OCI-LY7 (cell line): ENCODE results near the gene CENPP. TPM values are rescaled to one million over a fixed set of nuclear protein-coding genes. Genes with fewer than 3 reads are reported as not detected.

Experiments used
- BruUV-seq: library from RNA; stranded (reverse); fragments of 400-500 nt; replicated peaks from 2 replicates; lab custom pipeline; 2021; lab: Mats Ljungman, UMichigan
- CTCF ChIA-PET: fragments of 300-600 bp; sonication (Branson Sonifier 250); formaldehyde crosslinking; loops from one replicate; lab custom pipeline; 2022; ENCODE audit warnings: antibody characterized with exemption; ENCODE audit not compliant: unreplicated experiment; lab: Charles Lee
- POLR2A ChIA-PET: fragments of 300-600 bp; sonication (Branson Sonifier 250); formaldehyde crosslinking; loops from one replicate; lab custom pipeline; 2022; ENCODE audit warnings: antibody characterized with exemption; lab: Charles Lee
- DNase-seq: peaks from one replicate; pipeline ENCODE4 v3.0.0-alpha.2; 2015; ENCODE audit warnings: low spot score
- H2AFZ ChIP-seq: fragments of 200-600 bp; sonication (generic), shearing (Covaris generic); 2 replicates; pipeline ENCODE4 v1.6.1; 2014; ENCODE audit warnings: mild to moderate bottlenecking, antibody characterized with exemption, low read length, moderate library complexity
- H3K27ac ChIP-seq: fragments of 200-600 bp; sonication (generic); 2 replicates; pipeline ENCODE4 v1.5.1; 2014; ENCODE audit warnings: mixed run types, low read depth, mild to moderate bottlenecking, moderate library complexity, low read length, inconsistent platforms; ENCODE audit not compliant: poor library complexity, severe bottlenecking
- H3K36me3 ChIP-seq: fragments of 200-600 bp; sonication (generic); 2 replicates; pipeline ENCODE4 v1.6.1; 2014; ENCODE audit warnings: mild to moderate bottlenecking, antibody characterized with exemption, low read length, moderate library complexity, mixed read lengths; ENCODE audit not compliant: insufficient read depth
- H3K4me1 ChIP-seq: fragments of 200-600 bp; sonication (generic); 2 replicates; pipeline ENCODE4 v1.5.1; 2014; ENCODE audit warnings: mild to moderate bottlenecking, low read length; ENCODE audit not compliant: insufficient read depth, poor library complexity, severe bottlenecking
- H3K4me2 ChIP-seq: fragments of 200-600 bp; sonication (generic); 2 replicates; pipeline ENCODE4 v1.6.1; 2014; ENCODE audit warnings: mild to moderate bottlenecking, low read length
- H3K4me3 ChIP-seq: fragments of 200-600 bp; sonication (generic); 2 replicates; pipeline ENCODE4 v1.5.1; 2014; ENCODE audit warnings: mild to moderate bottlenecking, low read depth, low read length; ENCODE audit not compliant: poor library complexity, severe bottlenecking
- H3K79me2 ChIP-seq: fragments of 200-600 bp; sonication (generic); 2 replicates; pipeline ENCODE4 v1.6.1; 2016; ENCODE audit warnings: low read depth, mild to moderate bottlenecking, low read length, moderate library complexity, mixed read lengths; ENCODE audit not compliant: insufficient read depth
- H3K9me2 ChIP-seq: fragments of 200-600 bp; sonication (generic); 2 replicates; pipeline ENCODE4 v1.6.1; 2016; ENCODE audit warnings: mild to moderate bottlenecking, low read length, mixed read lengths; ENCODE audit not compliant: insufficient read depth
- H3K9me3 ChIP-seq: fragments of 200-600 bp; sonication (generic); 2 replicates; pipeline ENCODE4 v1.6.1; 2014; ENCODE audit warnings: mild to moderate bottlenecking, mixed run types, low read length, mixed read lengths
- H4K20me1 ChIP-seq: fragments of 200-600 bp; sonication (generic); 2 replicates; pipeline ENCODE4 v1.6.1; 2014; ENCODE audit warnings: mild to moderate bottlenecking, antibody characterized with exemption, low read length, moderate library complexity, mixed read lengths; ENCODE audit not compliant: insufficient read depth
- EZH2phosphoT487 ChIP-seq: fragments of 200-600 bp; sonication (generic); IDR thresholded peaks from 2 replicates; pipeline ENCODE4 v1.6.1; 2018; ENCODE audit warnings: low read depth, borderline replicate concordance, mild to moderate bottlenecking, mixed run types, antibody characterized with exemption, low read length, moderate library complexity, mixed read lengths
- intact Hi-C: fragments of 100-400 bp; cut with micrococcal nuclease; formaldehyde crosslinking; loops from one replicate; pipeline ENCODE4 v1.10.0; 2022; ENCODE audit not compliant: unreplicated experiment
- total RNA-seq, 2 experiments: library from RNA; depleted of rRNA in 1 of 2; stranded (reverse); fragments of >200 nt in 1 of 2; shearing (Covaris generic) in 1 of 2; gene quantifications; 2 replicates each; pipeline ENCODE4 v1.2.3, GENCODE V29; 2014 to 2022
- TF ChIP-seq, protein P1 (sequence below): fragments of 200-600 bp; sonication (generic); conservative IDR thresholded peaks from 2 replicates; pipeline ENCODE4 v1.5.1; 2014; ENCODE audit warnings: mild to moderate bottlenecking, antibody characterized with exemption, low read length, moderate library complexity, mixed read lengths

Gene CENPP
- total RNA-seq, 2 experiments from 2014 or later, result 25.4 to 30.9 TPM

DNA sequence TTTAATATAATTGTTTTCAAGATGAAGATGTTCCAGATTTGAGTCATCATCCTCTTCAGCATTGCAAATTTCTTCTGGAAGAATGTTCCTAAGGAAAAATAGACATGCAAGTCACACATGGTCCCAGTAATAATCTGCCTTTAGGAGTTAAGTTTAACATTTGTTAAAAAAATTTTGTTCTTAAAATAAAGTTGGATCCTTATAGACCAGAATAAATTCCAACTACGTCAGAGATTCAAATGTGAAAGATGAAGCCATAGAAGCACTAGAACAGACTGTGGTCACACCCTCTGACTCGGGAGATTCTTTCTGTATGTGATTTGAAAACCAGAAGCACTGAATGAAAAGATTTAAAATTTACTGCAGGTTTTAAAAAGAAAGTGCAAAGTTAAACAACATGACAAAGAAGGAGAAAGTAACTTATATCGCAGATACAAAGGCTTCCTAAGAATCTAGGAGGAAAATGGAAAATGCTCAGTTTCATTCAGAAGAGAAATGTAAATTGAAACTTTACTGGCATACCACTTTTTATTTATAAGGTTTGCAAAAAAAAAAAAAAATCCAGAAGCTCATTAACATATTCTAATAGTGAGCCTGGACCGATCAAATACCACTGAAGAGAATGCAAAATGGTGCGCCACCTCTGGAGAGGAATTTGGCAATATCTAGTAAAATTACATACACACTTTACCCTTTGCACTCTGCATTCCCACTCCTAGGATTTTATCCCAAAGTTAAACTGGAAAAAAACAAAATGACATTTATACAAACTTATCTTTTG lies 170.8 kb downstream of the CENPP start:
- Histone ChIP-seq H3K36me3 (no peaks in the 10 kb centered on the region), H3K4me2 (no peak overlapping the region), H3K9me3 (no peaks in the 10 kb centered on the region), H3K27ac (no peak overlapping the region), H4K20me1 (no peaks in the 10 kb centered on the region), H3K9me2 (no peaks in the 10 kb centered on the region), H3K79me2 (no peaks in the 10 kb centered on the region), H2AFZ (no peak overlapping the region), H3K4me3 (no peak overlapping the region), H3K4me1 (no peaks in the 10 kb centered on the region)
- intact Hi-C loops, result no loop called here
- no TSS peak for BruUV-seq
- ChIA-PET POLR2A (interaction anchor here (0.5 kb wide), 1 partner anchor 534 kb away, joined by 4 read pairs; no protein-coding TSS in a partner anchor), CTCF (no interaction called here)
- no peak for DNase-seq
- TF ChIP-seq, protein P1, sequence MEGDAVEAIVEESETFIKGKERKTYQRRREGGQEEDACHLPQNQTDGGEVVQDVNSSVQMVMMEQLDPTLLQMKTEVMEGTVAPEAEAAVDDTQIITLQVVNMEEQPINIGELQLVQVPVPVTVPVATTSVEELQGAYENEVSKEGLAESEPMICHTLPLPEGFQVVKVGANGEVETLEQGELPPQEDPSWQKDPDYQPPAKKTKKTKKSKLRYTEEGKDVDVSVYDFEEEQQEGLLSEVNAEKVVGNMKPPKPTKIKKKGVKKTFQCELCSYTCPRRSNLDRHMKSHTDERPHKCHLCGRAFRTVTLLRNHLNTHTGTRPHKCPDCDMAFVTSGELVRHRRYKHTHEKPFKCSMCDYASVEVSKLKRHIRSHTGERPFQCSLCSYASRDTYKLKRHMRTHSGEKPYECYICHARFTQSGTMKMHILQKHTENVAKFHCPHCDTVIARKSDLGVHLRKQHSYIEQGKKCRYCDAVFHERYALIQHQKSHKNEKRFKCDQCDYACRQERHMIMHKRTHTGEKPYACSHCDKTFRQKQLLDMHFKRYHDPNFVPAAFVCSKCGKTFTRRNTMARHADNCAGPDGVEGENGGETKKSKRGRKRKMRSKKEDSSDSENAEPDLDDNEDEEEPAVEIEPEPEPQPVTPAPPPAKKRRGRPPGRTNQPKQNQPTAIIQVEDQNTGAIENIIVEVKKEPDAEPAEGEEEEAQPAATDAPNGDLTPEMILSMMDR, result no peak
- no peak for TF ChIP-seq EZH2phosphoT487

DNA sequence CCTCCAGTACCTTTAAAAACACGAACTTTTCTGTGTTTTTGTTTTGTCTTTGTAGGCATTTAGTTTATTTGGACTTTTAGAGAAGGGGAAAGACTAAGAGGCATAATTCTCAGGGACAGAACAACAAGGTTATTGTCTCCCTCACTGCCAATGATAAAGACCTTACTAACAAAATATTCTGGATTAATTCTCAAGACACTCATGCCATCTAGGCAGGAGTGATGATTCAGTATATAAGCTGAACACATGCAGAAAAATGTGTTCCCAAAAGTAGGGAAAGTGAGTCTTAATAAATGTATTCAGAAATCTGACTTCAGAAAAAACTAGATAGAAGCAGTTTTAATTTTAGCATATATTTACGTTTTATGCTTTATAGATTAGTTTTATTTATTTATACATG lies 173.9 kb downstream of the CENPP start:
- Histone ChIP-seq H4K20me1 (no peaks in the 10 kb centered on the region), H3K9me2 (no peaks in the 10 kb centered on the region), H3K27ac (no peak overlapping the region), H2AFZ (no peak overlapping the region), H3K4me1 (no peaks in the 10 kb centered on the region), H3K36me3 (no peaks in the 10 kb centered on the region), H3K79me2 (no peaks in the 10 kb centered on the region), H3K4me2 (no peak overlapping the region), H3K4me3 (no peak overlapping the region), H3K9me3 (no peaks in the 10 kb centered on the region)
- no TSS peak for BruUV-seq
- intact Hi-C loops, result no loop called here
- CTCF ChIA-PET, result no interaction called here
- TF ChIP-seq EZH2phosphoT487, result no peak
- TF ChIP-seq, protein P1, result no peak
- no peak for DNase-seq
- POLR2A ChIA-PET, result no interaction called here

DNA sequence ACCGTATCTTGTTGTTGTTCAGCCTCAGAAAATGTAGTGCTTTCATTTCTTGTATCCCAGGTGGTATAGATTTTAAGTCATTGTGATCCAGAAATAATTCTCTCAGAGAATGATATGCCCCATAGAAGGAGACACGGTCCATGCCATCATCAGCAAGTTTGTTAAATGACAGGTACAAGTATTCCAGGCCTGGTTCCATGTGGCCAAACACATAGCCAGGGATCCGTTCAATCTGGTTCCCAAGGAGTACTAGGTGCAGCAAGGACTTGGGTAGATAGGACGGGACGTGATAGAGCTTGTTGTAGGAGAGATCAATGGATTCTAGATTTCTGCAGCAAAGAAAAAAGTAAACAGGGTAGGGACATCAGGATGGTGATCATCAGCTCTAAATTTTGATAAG lies 175.0 kb downstream of the CENPP start:
- no peak for DNase-seq
- no peaks in the 10 kb centered on the region for H3K9me2 ChIP-seq
- no peak overlapping the region for H3K4me2 ChIP-seq
- H4K20me1 ChIP-seq, result no peaks in the 10 kb centered on the region
- H3K79me2 ChIP-seq, result no peaks in the 10 kb centered on the region
- no peaks in the 10 kb centered on the region for H3K9me3 ChIP-seq
- TF ChIP-seq, protein P1, result no peak
- TF ChIP-seq EZH2phosphoT487, result no peak
- CTCF ChIA-PET, result no interaction called here
- H3K4me3 ChIP-seq, result no peak overlapping the region
- no peak overlapping the region for H2AFZ ChIP-seq
- intact Hi-C loops, result no loop called here
- H3K4me1 ChIP-seq, result no peaks in the 10 kb centered on the region
- POLR2A ChIA-PET, result interaction anchor here (1.1 kb wide), 1 partner anchor 14 kb away, joined by 4 read pairs; no protein-coding TSS in a partner anchor
- no peak overlapping the region for H3K27ac ChIP-seq
- no TSS peak for BruUV-seq
- no peaks in the 10 kb centered on the region for H3K36me3 ChIP-seq
